HEK293 (cell line): ENCODE data around the gene ZNF200.

Experiments used
- CTCF ChIA-PET: fragments of 350-600 bp; formaldehyde crosslinking; extraction: SDS; loops from one replicate; lab custom pipeline; 2021; ENCODE audit warnings: antibody characterized with exemption; lab: Yijun Ruan, JAX
- POLR2A ChIA-PET: fragments of 300-600 bp; formaldehyde crosslinking; extraction: SDS; loops from one replicate; lab custom pipeline; 2020; ENCODE audit warnings: antibody characterized with exemption, inconsistent platforms; lab: Yijun Ruan, JAX
- H3K27ac ChIP-seq: fragments of 200-500 bp; sonication (Bioruptor generic); 2 replicates; pipeline ENCODE4 v1.5.1; 2014; ENCODE audit warnings: low read depth, low read length, control low read depth, inconsistent platforms; ENCODE audit errors: extremely low read depth
- H3K36me3 ChIP-seq, 2 experiments: fragments of 200-500 bp in 1 of 2; sonication (Bioruptor generic) in 1 of 2; 1 replicate in 1 of 2; 2 replicates in 1 of 2; pipeline ENCODE4 v1.5.1; 2014 to 2017; ENCODE audit warnings: inconsistent platforms in 2 of 2, low read length in 2 of 2; ENCODE audit not compliant: control insufficient read depth in 2 of 2, insufficient read depth in 1 of 2
- H3K4me1 ChIP-seq: fragments of 200-500 bp; sonication (Bioruptor generic); 2 replicates; pipeline ENCODE4 v1.5.1; 2014; ENCODE audit warnings: mild to moderate bottlenecking, low read length, inconsistent platforms; ENCODE audit not compliant: control insufficient read depth, insufficient read depth
- H3K4me3 ChIP-seq: 2 replicates; pipeline ENCODE4 v1.5.1; 2011; ENCODE audit warnings: low read depth, mild to moderate bottlenecking, control low read depth, low read length, moderate library complexity
- H3K9me3 ChIP-seq: fragments of 200-500 bp; sonication (Bioruptor generic); 2 replicates; pipeline ENCODE4 v1.5.1; 2014; ENCODE audit warnings: low read depth, low read length, inconsistent platforms; ENCODE audit not compliant: control insufficient read depth, insufficient read depth
- EGR2 ChIP-seq: fragments of 450-650 bp; formaldehyde crosslinking; IDR thresholded peaks from 2 replicates; pipeline ENCODE4 v1.5.1; 2016; ENCODE audit warnings: low read depth, missing biosample characterization, missing genetic modification characterization
- FEZF1 ChIP-seq: fragments of 450-650 bp; formaldehyde crosslinking; IDR thresholded peaks from 2 replicates; pipeline ENCODE4 v1.5.1; 2016; ENCODE audit warnings: missing biosample characterization, missing genetic modification characterization
- MEIS1 ChIP-seq: sonication (generic); formaldehyde crosslinking; IDR thresholded peaks from 2 replicates; pipeline ENCODE4 v1.8.1; 2022; ENCODE audit warnings: missing genetic modification reagents, mild to moderate bottlenecking, borderline replicate concordance
- ZBTB17 ChIP-seq: fragments of 450-650 bp; formaldehyde crosslinking; IDR thresholded peaks from 2 replicates; pipeline ENCODE4 v1.5.1; 2016; ENCODE audit warnings: missing biosample characterization, missing genetic modification characterization
- ZFHX2 ChIP-seq: fragments of 450-650 bp; formaldehyde crosslinking; conservative IDR thresholded peaks from 2 replicates; pipeline ENCODE4 v1.5.1; 2016; ENCODE audit warnings: missing biosample characterization, missing genetic modification characterization
- ZFP41 ChIP-seq: fragments of 450-650 bp; formaldehyde crosslinking; IDR thresholded peaks from 2 replicates; pipeline ENCODE4 v1.5.1; 2016; ENCODE audit warnings: missing biosample characterization, missing genetic modification characterization, borderline replicate concordance
- ZNF10 ChIP-seq: fragments of 450-650 bp; formaldehyde crosslinking; IDR thresholded peaks from 2 replicates; pipeline ENCODE4 v1.5.1; 2017; ENCODE audit warnings: missing biosample characterization, missing genetic modification characterization
- ZNF473 ChIP-seq: fragments of 450-650 bp; formaldehyde crosslinking; IDR thresholded peaks from 2 replicates; pipeline ENCODE4 v1.5.1; 2017; ENCODE audit warnings: missing biosample characterization, missing genetic modification characterization
- ZNF501 ChIP-seq: fragments of 450-650 bp; formaldehyde crosslinking; IDR thresholded peaks from 2 replicates; pipeline ENCODE4 v1.5.1; 2016; ENCODE audit warnings: missing biosample characterization, missing genetic modification characterization
- ZNF544 ChIP-seq: fragments of 450-650 bp; formaldehyde crosslinking; IDR thresholded peaks from 2 replicates; pipeline ENCODE4 v1.5.0; 2017; ENCODE audit warnings: missing biosample characterization, missing genetic modification characterization
- ZNF624 ChIP-seq: fragments of 450-650 bp; formaldehyde crosslinking; IDR thresholded peaks from 2 replicates; pipeline ENCODE4 v1.5.1; 2017; ENCODE audit warnings: missing biosample characterization, missing genetic modification characterization
- ZNF629 ChIP-seq: fragments of 450-650 bp; formaldehyde crosslinking; IDR thresholded peaks from 2 replicates; pipeline ENCODE4 v1.5.1; 2017; ENCODE audit warnings: missing biosample characterization, missing genetic modification characterization
- ZNF658 ChIP-seq: fragments of 450-650 bp; formaldehyde crosslinking; IDR thresholded peaks from 2 replicates; pipeline ENCODE4; 2016; ENCODE audit warnings: missing biosample characterization, missing genetic modification characterization
- TF ChIP-seq, protein P1 (sequence below): fragments of 450-650 bp; formaldehyde crosslinking; IDR thresholded peaks from 2 replicates; pipeline ENCODE4 v1.5.1; 2016; ENCODE audit warnings: missing biosample characterization, missing genetic modification characterization
- TF ChIP-seq, protein P2 (sequence below): IDR thresholded peaks from 2 replicates; pipeline ENCODE4 v1.6.1; 2011; ENCODE audit warnings: mild to moderate bottlenecking, low read depth, low read length, borderline replicate concordance

The ZNF200 gene

DNA sequence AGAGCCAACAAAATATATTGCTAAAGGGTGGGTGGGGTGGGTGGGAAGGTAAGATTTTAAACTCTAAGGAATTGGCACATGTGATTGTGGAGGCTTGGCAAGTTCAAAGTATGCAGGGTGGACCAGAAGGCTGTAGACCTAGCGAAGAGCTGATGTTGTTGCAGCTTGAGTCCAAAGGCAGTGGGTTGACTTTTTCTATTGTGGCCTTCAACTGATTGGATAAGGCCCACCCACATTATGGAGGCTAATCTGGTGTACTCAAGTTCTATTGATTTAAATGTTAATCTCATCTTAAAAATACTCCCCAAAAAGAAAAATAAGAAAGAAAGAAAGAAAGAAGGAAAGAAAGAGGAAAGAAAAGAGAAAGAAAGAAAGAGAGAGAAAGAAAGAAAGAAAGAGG is 22.4 kb downstream of the ZNF200 start:
- H3K9me3 ChIP-seq = no peaks in the 10 kb centered on the region
- H3K4me3 ChIP-seq = no peak overlapping the region
- ChIA-PET CTCF (no interaction called here), POLR2A (no interaction called here)
- no peak for TF ChIP-seq ZFHX2 (tag by site-specific recombination)
- TF ChIP-seq ZNF624 (tag by site-specific recombination) = no peak
- no peak for TF ChIP-seq ZNF501 (tag by site-specific recombination)
- no peak for TF ChIP-seq ZNF629
- no peak for TF ChIP-seq ZBTB17 (tag by site-specific recombination)
- TF ChIP-seq ZNF10 (tag by site-specific recombination) = peak; percentile 95
- TF ChIP-seq, protein P1, sequence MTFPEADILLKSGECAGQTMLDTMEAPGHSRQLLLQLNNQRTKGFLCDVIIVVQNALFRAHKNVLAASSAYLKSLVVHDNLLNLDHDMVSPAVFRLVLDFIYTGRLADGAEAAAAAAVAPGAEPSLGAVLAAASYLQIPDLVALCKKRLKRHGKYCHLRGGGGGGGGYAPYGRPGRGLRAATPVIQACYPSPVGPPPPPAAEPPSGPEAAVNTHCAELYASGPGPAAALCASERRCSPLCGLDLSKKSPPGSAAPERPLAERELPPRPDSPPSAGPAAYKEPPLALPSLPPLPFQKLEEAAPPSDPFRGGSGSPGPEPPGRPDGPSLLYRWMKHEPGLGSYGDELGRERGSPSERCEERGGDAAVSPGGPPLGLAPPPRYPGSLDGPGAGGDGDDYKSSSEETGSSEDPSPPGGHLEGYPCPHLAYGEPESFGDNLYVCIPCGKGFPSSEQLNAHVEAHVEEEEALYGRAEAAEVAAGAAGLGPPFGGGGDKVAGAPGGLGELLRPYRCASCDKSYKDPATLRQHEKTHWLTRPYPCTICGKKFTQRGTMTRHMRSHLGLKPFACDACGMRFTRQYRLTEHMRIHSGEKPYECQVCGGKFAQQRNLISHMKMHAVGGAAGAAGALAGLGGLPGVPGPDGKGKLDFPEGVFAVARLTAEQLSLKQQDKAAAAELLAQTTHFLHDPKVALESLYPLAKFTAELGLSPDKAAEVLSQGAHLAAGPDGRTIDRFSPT (tag by site-specific recombination) = no peak
- no peak overlapping the region for H3K27ac ChIP-seq
- H3K4me1 ChIP-seq = no peaks in the 10 kb centered on the region
- no peaks in the 10 kb centered on the region for H3K36me3 ChIP-seq

GRCh38 chr16:3212006-3212405 is 23.0 kb downstream of the ZNF200 start:
- ChIA-PET CTCF (no interaction called here), POLR2A (no interaction called here)
- TF ChIP-seq, protein P2, sequence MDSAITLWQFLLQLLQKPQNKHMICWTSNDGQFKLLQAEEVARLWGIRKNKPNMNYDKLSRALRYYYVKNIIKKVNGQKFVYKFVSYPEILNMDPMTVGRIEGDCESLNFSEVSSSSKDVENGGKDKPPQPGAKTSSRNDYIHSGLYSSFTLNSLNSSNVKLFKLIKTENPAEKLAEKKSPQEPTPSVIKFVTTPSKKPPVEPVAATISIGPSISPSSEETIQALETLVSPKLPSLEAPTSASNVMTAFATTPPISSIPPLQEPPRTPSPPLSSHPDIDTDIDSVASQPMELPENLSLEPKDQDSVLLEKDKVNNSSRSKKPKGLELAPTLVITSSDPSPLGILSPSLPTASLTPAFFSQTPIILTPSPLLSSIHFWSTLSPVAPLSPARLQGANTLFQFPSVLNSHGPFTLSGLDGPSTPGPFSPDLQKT = no peak
- no peak for TF ChIP-seq ZNF544 (tag by site-specific recombination)
- no peaks in the 10 kb centered on the region for H3K4me1 ChIP-seq
- H3K9me3 ChIP-seq = no peaks in the 10 kb centered on the region
- no peak overlapping the region for H3K27ac ChIP-seq
- H3K4me3 ChIP-seq = no peak overlapping the region
- no peaks in the 10 kb centered on the region for H3K36me3 ChIP-seq

DNA sequence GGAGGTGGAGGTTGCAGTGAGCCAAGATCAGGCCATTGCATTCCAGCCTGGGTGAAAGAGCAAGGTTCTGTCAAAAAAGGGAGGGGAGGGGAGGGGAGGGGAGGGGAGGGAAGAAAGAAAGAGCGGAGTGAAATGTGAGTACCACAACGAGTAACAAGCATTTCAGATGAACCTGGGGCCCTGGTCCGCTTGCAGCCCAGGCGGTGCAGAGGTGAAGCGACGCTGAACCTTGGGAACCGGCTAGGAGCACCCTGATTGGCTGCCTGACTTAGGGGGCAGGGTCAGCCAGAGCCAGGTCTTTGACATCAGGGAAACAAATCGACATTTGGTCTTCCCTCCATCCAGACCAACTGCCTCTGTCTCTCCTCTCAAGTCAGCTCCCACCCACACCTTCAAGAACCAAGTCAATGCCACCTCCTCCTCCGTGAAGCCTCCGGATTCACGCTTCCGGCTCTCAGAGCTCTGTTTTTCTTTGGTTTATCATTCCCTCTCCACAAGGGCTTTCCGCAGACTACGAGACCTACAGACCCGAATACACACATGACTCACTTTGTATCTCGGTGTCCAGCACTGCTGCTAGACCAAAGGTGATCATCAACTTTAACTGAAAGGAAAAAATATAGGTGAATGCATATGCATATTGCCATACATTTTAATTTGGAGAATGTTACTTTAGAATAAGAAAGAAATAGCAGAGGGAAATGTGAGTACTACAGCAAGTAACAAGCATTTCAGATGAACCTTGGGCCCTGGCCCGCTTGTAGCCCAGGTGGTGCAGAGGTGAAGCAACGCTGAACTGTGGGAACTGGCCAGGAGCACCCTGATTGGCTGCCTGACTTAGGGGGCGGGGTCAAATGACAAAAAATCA is 27.6 kb downstream of the ZNF200 start:
- Histone ChIP-seq H3K4me3 (no peak overlapping the region), H3K9me3 (no peaks in the 10 kb centered on the region), H3K4me1 (no peaks in the 10 kb centered on the region)
- CTCF ChIA-PET = interaction anchor here (0.9 kb wide), 1 partner anchor 97 kb away, joined by 3 read pairs; no protein-coding TSS in a partner anchor
- TF ChIP-seq ZNF473 (tag by site-specific recombination) = no peak
- 0 out of 2 replicates have a peak, but pooled peaks have one; percentile 22 for TF ChIP-seq EGR2 (tag by site-specific recombination)
- no peak for TF ChIP-seq ZFP41 (tag by site-specific recombination)
- TF ChIP-seq FEZF1 = no peak
- no peak for TF ChIP-seq MEIS1 (CRISPR knock-in tag)
- TF ChIP-seq ZNF658 (tag by site-specific recombination) = no peak
- TF ChIP-seq, all 188 proteins: peak for 1
- Histone ChIP-seq H3K36me3 (no peaks in the 10 kb centered on the region), H3K27ac (no peak overlapping the region)
- POLR2A ChIA-PET = interaction anchor here (0.6 to 0.7 kb wide), 2 partner anchors 10 to 27 kb away, joined by 5 to 7 read pairs; no protein-coding TSS in a partner anchor
